ENCODE data around the gene CLEC10A.

GRCh38 chr17:7043182-7043496 is 36.9 kb downstream of the CLEC10A start:
- TF ChIP-seq, protein P1, sequence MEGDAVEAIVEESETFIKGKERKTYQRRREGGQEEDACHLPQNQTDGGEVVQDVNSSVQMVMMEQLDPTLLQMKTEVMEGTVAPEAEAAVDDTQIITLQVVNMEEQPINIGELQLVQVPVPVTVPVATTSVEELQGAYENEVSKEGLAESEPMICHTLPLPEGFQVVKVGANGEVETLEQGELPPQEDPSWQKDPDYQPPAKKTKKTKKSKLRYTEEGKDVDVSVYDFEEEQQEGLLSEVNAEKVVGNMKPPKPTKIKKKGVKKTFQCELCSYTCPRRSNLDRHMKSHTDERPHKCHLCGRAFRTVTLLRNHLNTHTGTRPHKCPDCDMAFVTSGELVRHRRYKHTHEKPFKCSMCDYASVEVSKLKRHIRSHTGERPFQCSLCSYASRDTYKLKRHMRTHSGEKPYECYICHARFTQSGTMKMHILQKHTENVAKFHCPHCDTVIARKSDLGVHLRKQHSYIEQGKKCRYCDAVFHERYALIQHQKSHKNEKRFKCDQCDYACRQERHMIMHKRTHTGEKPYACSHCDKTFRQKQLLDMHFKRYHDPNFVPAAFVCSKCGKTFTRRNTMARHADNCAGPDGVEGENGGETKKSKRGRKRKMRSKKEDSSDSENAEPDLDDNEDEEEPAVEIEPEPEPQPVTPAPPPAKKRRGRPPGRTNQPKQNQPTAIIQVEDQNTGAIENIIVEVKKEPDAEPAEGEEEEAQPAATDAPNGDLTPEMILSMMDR (IDR thresholded peaks at IDR 0.05) = no peak
- TF ChIP-seq POLR2A (IDR thresholded peaks at IDR 0.05) = no peak
